ENCODE results near the gene PEX5L. TPM values are rescaled to one million over a fixed set of nuclear protein-coding genes. Genes with fewer than 3 reads are reported as not detected.

PEX5L gene, protein sequence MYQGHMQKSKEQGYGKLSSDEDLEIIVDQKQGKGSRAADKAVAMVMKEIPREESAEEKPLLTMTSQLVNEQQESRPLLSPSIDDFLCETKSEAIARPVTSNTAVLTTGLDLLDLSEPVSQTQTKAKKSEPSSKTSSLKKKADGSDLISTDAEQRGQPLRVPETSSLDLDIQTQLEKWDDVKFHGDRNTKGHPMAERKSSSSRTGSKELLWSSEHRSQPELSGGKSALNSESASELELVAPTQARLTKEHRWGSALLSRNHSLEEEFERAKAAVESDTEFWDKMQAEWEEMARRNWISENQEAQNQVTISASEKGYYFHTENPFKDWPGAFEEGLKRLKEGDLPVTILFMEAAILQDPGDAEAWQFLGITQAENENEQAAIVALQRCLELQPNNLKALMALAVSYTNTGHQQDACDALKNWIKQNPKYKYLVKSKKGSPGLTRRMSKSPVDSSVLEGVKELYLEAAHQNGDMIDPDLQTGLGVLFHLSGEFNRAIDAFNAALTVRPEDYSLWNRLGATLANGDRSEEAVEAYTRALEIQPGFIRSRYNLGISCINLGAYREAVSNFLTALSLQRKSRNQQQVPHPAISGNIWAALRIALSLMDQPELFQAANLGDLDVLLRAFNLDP
- polyA plus RNA-seq (ENCODE audit: low read depth in 6 of 6) = under 1 TPM in 1 of 6 donors, not detected in 5; 0.13 TPM

- Mint-ChIP-seq H3K27ac (no peak within 1 kb of the TSS), H3K27me3 (peaks cover 56 to 74% (median 60%) of the 10 kb centered on the region in 3 donors), H3K4me1 (peaks cover 7 to 14% (median 12%) of the 10 kb centered on the region in 3 donors), H3K36me3 (no peaks in the 10 kb centered on the region), H3K9me3 (peaks cover 0 to 12% (median 8%) of the 10 kb centered on the region in 7 donors), H3K4me3 (peak within 1 kb of the TSS in 7 of 8 donors; percentile 17 to 79 (median 67))
- ATAC-seq (ENCODE audit: low read depth in 2 of 2) = peak in 1 of 2 donors; percentile 21
- DNase-seq = no peak
Observed at GRCh38 chr3:180036671-180037455, at the start of gene PEX5L. TSS of gene PEX5L (minus strand) at chr3:180036937. CDS start at chr3:180036599, 338 bp downstream.

GRCh38 chr3:180085122-180085710 lies 48.5 kb upstream of the PEX5L start:
- H3K4me3 Mint-ChIP-seq = no peak overlapping the region
- H3K36me3 Mint-ChIP-seq = no peaks in the 10 kb centered on the region
- ATAC-seq (ENCODE audit: low read depth in 2 of 2) (no peak), DNase-seq (no peak)
- peaks cover 0 to 9% (median 4%) of the 10 kb centered on the region in 7 donors for H3K9me3 Mint-ChIP-seq
- no peaks in the 10 kb centered on the region for H3K4me1 Mint-ChIP-seq
- H3K27me3 Mint-ChIP-seq = peaks cover 0 to 4% (median 0%) of the 10 kb centered on the region in 3 donors
- peak overlapping the region in 1 of 6 donors; percentile 17 for H3K27ac Mint-ChIP-seq

DNA sequence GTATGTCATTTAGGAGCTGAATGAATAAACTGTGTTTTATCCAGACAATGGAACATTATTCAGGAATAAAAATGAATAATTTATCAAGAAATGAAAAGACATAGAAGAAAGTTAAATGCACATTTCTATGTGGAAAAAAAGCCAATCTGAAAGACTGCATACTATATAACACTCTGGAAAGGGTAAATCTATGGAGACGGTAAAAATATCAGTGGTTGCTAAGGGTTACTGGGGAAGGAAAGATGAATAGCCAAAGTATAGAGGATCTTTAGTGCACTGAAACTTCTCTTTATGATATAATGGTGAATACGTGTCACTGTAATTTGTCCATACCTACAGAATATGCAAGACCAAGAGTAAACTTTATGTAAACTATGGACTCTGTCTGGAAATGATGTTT lies 46.0 kb upstream of the PEX5L start:
- no peaks in the 10 kb centered on the region for H3K4me1 Mint-ChIP-seq
- H3K27ac Mint-ChIP-seq = no peak overlapping the region
- H3K9me3 Mint-ChIP-seq = peaks cover 0 to 3% (median 2%) of the 10 kb centered on the region in 7 donors
- H3K27me3 Mint-ChIP-seq = peaks cover 0 to 11% (median 8%) of the 10 kb centered on the region in 3 donors
- no peak overlapping the region for H3K4me3 Mint-ChIP-seq
- DNase-seq = no peak
- ATAC-seq (ENCODE audit: low read depth in 2 of 2) = no peak
- H3K36me3 Mint-ChIP-seq = no peaks in the 10 kb centered on the region

- no peak for ATAC-seq (ENCODE audit: low read depth in 2 of 2)
- Mint-ChIP-seq H3K4me1 (no peaks in the 10 kb centered on the region), H3K27me3 (peaks cover 0 to 12% (median 11%) of the 10 kb centered on the region in 3 donors), H3K27ac (no peak overlapping the region), H3K36me3 (no peaks in the 10 kb centered on the region), H3K4me3 (no peak overlapping the region), H3K9me3 (peaks cover 0 to 9% (median 3%) of the 10 kb centered on the region in 7 donors)
- no peak for DNase-seq
Observed at GRCh38 chr3:180078592-180078991, 41.9 kb upstream of the PEX5L start.

DNA sequence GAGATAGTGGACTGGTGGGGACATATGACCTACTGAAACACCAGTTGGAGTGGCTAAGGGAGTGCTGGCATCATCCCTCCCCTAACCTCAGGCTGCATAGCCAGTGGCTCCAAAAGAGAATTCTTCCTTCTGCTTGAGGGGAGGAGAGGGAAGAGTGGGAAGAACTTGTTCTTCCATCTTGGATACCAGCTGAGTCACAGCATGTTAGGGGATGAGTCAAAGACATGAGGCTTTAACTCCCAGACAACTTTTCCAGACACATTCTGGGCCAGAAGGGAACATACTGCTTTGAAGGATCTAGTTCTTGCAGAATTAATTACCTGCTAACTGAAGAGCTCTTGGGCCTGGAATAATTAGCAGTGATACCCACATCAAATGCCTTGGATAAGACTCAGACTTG lies 36.8 kb upstream of the PEX5L start:
- ATAC-seq (ENCODE audit: low read depth in 2 of 2) (no peak), DNase-seq (no peak)
- H3K36me3 Mint-ChIP-seq = no peaks in the 10 kb centered on the region
- no peaks in the 10 kb centered on the region for H3K4me1 Mint-ChIP-seq
- peaks cover 0 to 6% (median under 1%) of the 10 kb centered on the region in 3 donors for H3K27me3 Mint-ChIP-seq
- peaks cover 0 to 9% (median 3%) of the 10 kb centered on the region in 7 donors for H3K9me3 Mint-ChIP-seq
- H3K4me3 Mint-ChIP-seq = no peak overlapping the region
- H3K27ac Mint-ChIP-seq = no peak overlapping the region

DNA sequence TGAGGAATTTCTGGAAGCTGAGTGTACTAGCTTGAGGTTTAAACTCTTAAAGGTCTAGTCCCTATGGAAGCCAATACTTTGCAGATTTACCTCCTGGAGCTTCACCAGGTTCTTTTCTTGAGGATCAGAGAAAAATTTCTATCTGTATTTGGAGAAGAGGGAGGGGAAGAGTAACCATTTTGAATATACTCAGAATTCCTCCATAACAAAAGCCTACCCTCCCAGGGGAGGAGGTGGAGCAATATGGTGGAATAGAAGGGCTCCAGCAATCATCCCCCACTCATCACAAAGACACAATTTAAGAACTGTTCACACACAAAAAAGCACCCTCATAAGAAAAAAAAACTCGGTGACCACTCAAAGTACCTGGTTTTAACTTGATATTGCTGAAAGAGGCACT lies 36.0 kb upstream of the PEX5L start:
- Mint-ChIP-seq H3K27ac (no peak overlapping the region), H3K9me3 (peaks cover 0 to 6% (median 3%) of the 10 kb centered on the region in 7 donors), H3K4me1 (no peaks in the 10 kb centered on the region), H3K36me3 (no peaks in the 10 kb centered on the region), H3K27me3 (peaks cover 0 to 14% (median 5%) of the 10 kb centered on the region in 3 donors), H3K4me3 (no peak overlapping the region)
- no peak for DNase-seq
- ATAC-seq (ENCODE audit: low read depth in 2 of 2) = no peak

- ATAC-seq (ENCODE audit: low read depth in 2 of 2) = no peak
- Mint-ChIP-seq H3K36me3 (no peaks in the 10 kb centered on the region), H3K27me3 (peaks cover 0 to 11% (median 5%) of the 10 kb centered on the region in 3 donors)
Observed at GRCh38 chr3:180070925-180071324, 34.2 kb upstream of the PEX5L start.

DNA sequence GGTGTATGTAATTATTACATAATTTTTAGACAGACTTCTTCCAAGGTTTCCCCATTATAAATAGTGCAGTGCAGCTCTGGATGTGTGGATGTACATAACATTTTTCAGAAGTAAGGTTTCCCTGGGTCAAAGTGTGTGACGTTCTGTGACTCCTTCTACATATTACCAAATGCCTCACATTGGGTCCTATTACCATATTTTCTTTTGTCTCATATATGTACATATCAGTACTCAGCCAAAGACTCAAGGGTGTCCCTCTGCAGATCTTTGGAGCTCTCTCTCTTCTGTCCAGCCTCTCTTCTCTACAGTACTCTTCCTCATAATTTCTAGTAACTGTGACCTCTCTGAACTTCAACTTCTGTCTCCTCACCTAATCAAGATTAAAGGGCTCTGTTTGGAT lies 31.3 kb upstream of the PEX5L start:
- Mint-ChIP-seq H3K4me1 (no peaks in the 10 kb centered on the region), H3K27me3 (peaks cover 0 to 11% (median 5%) of the 10 kb centered on the region in 3 donors), H3K27ac (no peak overlapping the region), H3K36me3 (no peaks in the 10 kb centered on the region), H3K4me3 (no peak overlapping the region), H3K9me3 (no peaks in the 10 kb centered on the region)
- ATAC-seq (ENCODE audit: low read depth in 2 of 2) (no peak), DNase-seq (no peak)

More at GRCh38 chr3:180070925-180071324, 34.2 kb upstream of the PEX5L start:
- no peak for DNase-seq
- H3K4me3 Mint-ChIP-seq = no peak overlapping the region
- H3K27ac Mint-ChIP-seq = no peak overlapping the region
- no peaks in the 10 kb centered on the region for H3K9me3 Mint-ChIP-seq
- H3K4me1 Mint-ChIP-seq = no peaks in the 10 kb centered on the region

DNA sequence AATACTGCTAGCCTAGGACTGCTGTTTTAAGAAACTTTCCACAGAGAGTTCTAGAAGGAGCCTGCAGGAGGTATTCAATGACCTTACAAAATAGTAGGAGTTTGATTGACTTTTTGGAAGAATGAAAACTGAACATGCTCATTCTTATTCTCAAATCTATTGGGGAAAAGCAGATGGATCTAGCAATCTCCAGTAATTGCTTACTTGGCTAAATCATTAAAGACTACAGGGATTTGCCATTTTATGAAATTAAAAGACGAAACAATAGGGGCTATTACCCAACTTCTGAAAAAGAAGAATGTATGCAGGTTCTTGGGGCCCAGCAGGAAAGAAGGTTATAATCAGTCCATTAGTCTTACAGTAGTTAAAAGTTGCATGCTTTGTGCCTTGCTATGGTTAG lies 29.9 kb upstream of the PEX5L start:
- no peak overlapping the region for H3K27ac Mint-ChIP-seq
- no peaks in the 10 kb centered on the region for H3K4me1 Mint-ChIP-seq
- H3K4me3 Mint-ChIP-seq = no peak overlapping the region
- DNase-seq (no peak), ATAC-seq (ENCODE audit: low read depth in 2 of 2) (no peak)
- no peaks in the 10 kb centered on the region for H3K36me3 Mint-ChIP-seq
- H3K9me3 Mint-ChIP-seq = no peaks in the 10 kb centered on the region
- peaks cover 0 to 11% (median 5%) of the 10 kb centered on the region in 3 donors for H3K27me3 Mint-ChIP-seq

GRCh38 chr3:180063783-180064182 lies 27.0 kb upstream of the PEX5L start:
- Mint-ChIP-seq H3K27me3 (peaks cover 0 to 12% (median 5%) of the 10 kb centered on the region in 3 donors), H3K9me3 (no peaks in the 10 kb centered on the region)
- no peak for ATAC-seq (ENCODE audit: low read depth in 2 of 2)

GRCh38 chr3:180062771-180063170 lies 26.0 kb upstream of the PEX5L start:
- ATAC-seq (ENCODE audit: low read depth in 2 of 2) = no peak
- DNase-seq = no peak
- Mint-ChIP-seq H3K27me3 (peaks cover 0 to 10% (median 0%) of the 10 kb centered on the region in 3 donors), H3K27ac (no peak overlapping the region), H3K36me3 (no peaks in the 10 kb centered on the region), H3K4me1 (no peaks in the 10 kb centered on the region), H3K9me3 (no peaks in the 10 kb centered on the region), H3K4me3 (no peak overlapping the region)

More at GRCh38 chr3:180063783-180064182, 27.0 kb upstream of the PEX5L start:
- no peak for DNase-seq
- no peak overlapping the region for H3K4me3 Mint-ChIP-seq
- H3K27ac Mint-ChIP-seq = no peak overlapping the region
- no peaks in the 10 kb centered on the region for H3K4me1 Mint-ChIP-seq
- H3K36me3 Mint-ChIP-seq = no peaks in the 10 kb centered on the region

- DNase-seq = no peak
- Mint-ChIP-seq H3K27ac (no peak overlapping the region), H3K36me3 (no peaks in the 10 kb centered on the region), H3K4me3 (no peak overlapping the region), H3K9me3 (no peaks in the 10 kb centered on the region), H3K27me3 (peaks cover 0 to 10% (median 0%) of the 10 kb centered on the region in 3 donors), H3K4me1 (no peaks in the 10 kb centered on the region)
- ATAC-seq (ENCODE audit: low read depth in 2 of 2) = no peak
Observed at GRCh38 chr3:180059356-180059755, 22.6 kb upstream of the PEX5L start.

- Mint-ChIP-seq H3K4me3 (no peak overlapping the region), H3K27me3 (peaks cover 0 to 10% (median 0%) of the 10 kb centered on the region in 3 donors), H3K27ac (no peak overlapping the region), H3K4me1 (no peaks in the 10 kb centered on the region), H3K36me3 (no peaks in the 10 kb centered on the region), H3K9me3 (no peaks in the 10 kb centered on the region)
- no peak for ATAC-seq (ENCODE audit: low read depth in 2 of 2)
- no peak for DNase-seq
Observed at GRCh38 chr3:180058238-180058637, 21.5 kb upstream of the PEX5L start.
